ENCODE results near the gene UQCR10. TPM values are rescaled to one million over a fixed set of nuclear protein-coding genes. Genes with fewer than 3 reads are reported as not detected.
A peak's percentile ranks its signal among the peaks of the same experiment; 100 is the strongest.

UQCR10 gene
- polyA plus RNA-seq, 2 of the 4 experiments (the other 2 are of a cell fraction), result 115 to 171 TPM

GRCh38 chr22:29799217-29799680 lies 32.1 kb downstream of the UQCR10 start:
- POLR2A ChIA-PET, result interaction anchor here (0.5 kb wide), 1 partner anchor 267 kb away, joined by 10 read pairs; no protein-coding TSS in a partner anchor
- Histone ChIP-seq H3K4me2 (peak overlapping the region; percentile 66), H3K27ac (peak overlapping the region; percentile 97), H3K4me1 (peaks cover 22% of the 10 kb centered on the region), H3K4me3 (no peak overlapping the region), H3K9me3 (no peaks in the 10 kb centered on the region)
- TF ChIP-seq CEBPB (IDR thresholded peaks at IDR 0.05) (peak; percentile 78 to 95), RAD21 (conservative IDR thresholded peaks at IDR 0.05 in 1 of 2, IDR thresholded peaks at IDR 0.05 in 1 of 2) (no peak), NPAS2 (CRISPR knock-in tag; IDR thresholded peaks at IDR 0.05; ENCODE audit: borderline replicate concordance) (no peak), EHF (CRISPR knock-in tag; IDR thresholded peaks at IDR 0.05) (no peak), HOXB5 (CRISPR knock-in tag; IDR thresholded peaks at IDR 0.05) (peak; percentile 69; the same call in 1 of the 2 replicates), ZFP36 (IDR thresholded peaks at IDR 0.05; ENCODE audit: borderline replicate concordance, partially characterized antibody) (no peak), CTCF (IDR thresholded peaks at IDR 0.05) (no peak), NFE2L2 (conservative IDR thresholded peaks at IDR 0.05; ENCODE audit: low read length) (peak; percentile 80), MAFK (IDR thresholded peaks at IDR 0.05; ENCODE audit: partially characterized antibody) (peak; percentile 96), GATA3 (IDR thresholded peaks at IDR 0.05; ENCODE audit: borderline replicate concordance) (peak; percentile 72), FOSL2 (IDR thresholded peaks at IDR 0.05) (no peak), FOSL2 (CRISPR knock-in tag; IDR thresholded peaks at IDR 0.05) (peak; percentile 68), MAX (IDR thresholded peaks at IDR 0.05) (no peak), JUN (IDR thresholded peaks at IDR 0.05) (0 out of 5 replicates have a peak, but pooled peaks of 1 of the 2 experiments have one; percentile 40)
- TF ChIP-seq, protein P1, sequence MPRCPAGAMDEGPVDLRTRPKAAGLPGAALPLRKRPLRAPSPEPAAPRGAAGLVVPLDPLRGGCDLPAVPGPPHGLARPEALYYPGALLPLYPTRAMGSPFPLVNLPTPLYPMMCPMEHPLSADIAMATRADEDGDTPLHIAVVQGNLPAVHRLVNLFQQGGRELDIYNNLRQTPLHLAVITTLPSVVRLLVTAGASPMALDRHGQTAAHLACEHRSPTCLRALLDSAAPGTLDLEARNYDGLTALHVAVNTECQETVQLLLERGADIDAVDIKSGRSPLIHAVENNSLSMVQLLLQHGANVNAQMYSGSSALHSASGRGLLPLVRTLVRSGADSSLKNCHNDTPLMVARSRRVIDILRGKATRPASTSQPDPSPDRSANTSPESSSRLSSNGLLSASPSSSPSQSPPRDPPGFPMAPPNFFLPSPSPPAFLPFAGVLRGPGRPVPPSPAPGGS (IDR thresholded peaks at IDR 0.05), result 0 out of 3 replicates have a peak, but pooled peaks have one; percentile 18
- TF ChIP-seq, protein P2, sequence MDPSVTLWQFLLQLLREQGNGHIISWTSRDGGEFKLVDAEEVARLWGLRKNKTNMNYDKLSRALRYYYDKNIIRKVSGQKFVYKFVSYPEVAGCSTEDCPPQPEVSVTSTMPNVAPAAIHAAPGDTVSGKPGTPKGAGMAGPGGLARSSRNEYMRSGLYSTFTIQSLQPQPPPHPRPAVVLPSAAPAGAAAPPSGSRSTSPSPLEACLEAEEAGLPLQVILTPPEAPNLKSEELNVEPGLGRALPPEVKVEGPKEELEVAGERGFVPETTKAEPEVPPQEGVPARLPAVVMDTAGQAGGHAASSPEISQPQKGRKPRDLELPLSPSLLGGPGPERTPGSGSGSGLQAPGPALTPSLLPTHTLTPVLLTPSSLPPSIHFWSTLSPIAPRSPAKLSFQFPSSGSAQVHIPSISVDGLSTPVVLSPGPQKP (IDR thresholded peaks at IDR 0.05; ENCODE audit: low read depth, low read length), result no peak
- TF ChIP-seq, protein P3, sequence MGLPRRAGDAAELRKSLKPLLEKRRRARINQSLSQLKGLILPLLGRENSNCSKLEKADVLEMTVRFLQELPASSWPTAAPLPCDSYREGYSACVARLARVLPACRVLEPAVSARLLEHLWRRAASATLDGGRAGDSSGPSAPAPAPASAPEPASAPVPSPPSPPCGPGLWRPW (IDR thresholded peaks at IDR 0.05), result no peak
- FAIRE-seq (no peak), DNase-seq (ENCODE audit: low read depth in 1 of 2, low spot score in 1 of 2) (peak; percentile 78 to 87), ATAC-seq (peak; percentile 94 to 97)
- CTCF ChIA-PET, result interaction anchor here (1.0 to 2.8 kb wide), 2 partner anchors 15 to 205 kb away, joined by 3 to 7 read pairs; no protein-coding TSS in a partner anchor
- 40% methylated on average over 5 of the region's 8 CpGs for WGBS (ENCODE audit: missing lambda C conversion rate)

DNA sequence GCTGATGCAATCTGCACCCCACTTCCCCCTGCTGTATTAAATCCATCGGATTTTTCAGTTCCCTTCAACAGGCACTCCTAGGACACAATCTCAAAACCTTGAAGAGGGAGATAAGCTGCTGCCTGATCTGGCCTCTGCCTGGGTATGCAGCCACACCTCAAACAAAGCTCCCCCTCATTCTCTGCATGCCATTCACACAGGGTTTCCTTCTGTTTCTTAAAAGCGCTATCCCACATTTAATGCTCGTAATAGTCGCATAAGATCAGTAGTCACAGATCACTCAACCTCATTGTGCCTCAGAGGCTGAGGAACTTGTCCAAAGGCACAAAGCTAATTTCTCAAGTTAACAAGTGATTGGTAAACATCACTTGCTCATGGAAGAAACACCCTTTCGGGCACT lies 34.0 kb downstream of the UQCR10 start:
- DNase-seq (ENCODE audit: low read depth in 1 of 2, low spot score in 1 of 2), result no peak
- Histone ChIP-seq H3K27ac (peak overlapping the region in 1 of 2 experiments; percentile 97; a peak in 3 of 6 replicates), H3K4me1 (peaks cover 22% of the 10 kb centered on the region), H3K4me2 (no peak overlapping the region), H3K4me3 (no peak overlapping the region), H3K9me3 (no peaks in the 10 kb centered on the region)
- ChIA-PET CTCF (interaction anchor here (0.6 to 2.8 kb wide), 3 partner anchors 13 to 18 kb away, joined by 3 to 7 read pairs (median 3); no protein-coding TSS in a partner anchor), POLR2A (no interaction called here)
- TF ChIP-seq RAD21 (conservative IDR thresholded peaks at IDR 0.05 in 1 of 2, IDR thresholded peaks at IDR 0.05 in 1 of 2) (no peak), CEBPB (IDR thresholded peaks at IDR 0.05) (no peak), CBX2 (IDR thresholded peaks at IDR 0.05; ENCODE audit: borderline replicate concordance, low read depth) (no peak), FOSL2 (IDR thresholded peaks at IDR 0.05) (no peak), FOSL2 (CRISPR knock-in tag; IDR thresholded peaks at IDR 0.05) (no peak), HOXA7 (CRISPR knock-in tag; IDR thresholded peaks at IDR 0.05) (no peak), MAFK (IDR thresholded peaks at IDR 0.05; ENCODE audit: partially characterized antibody) (no peak), RARB (CRISPR knock-in tag; IDR thresholded peaks at IDR 0.05) (no peak), ZSCAN20 (CRISPR knock-in tag; IDR thresholded peaks at IDR 0.05) (no peak), RNF2 (IDR thresholded peaks at IDR 0.05; ENCODE audit: borderline replicate concordance, low read depth) (no peak), POLR2A (IDR thresholded peaks at IDR 0.05; ENCODE audit: low read length) (no peak), TFCP2L1 (CRISPR knock-in tag; IDR thresholded peaks at IDR 0.05) (no peak), JUNB (IDR thresholded peaks at IDR 0.05) (no peak)
- no peak for ATAC-seq
- no peak for FAIRE-seq
- 91% methylated on average over 5 of the region's 5 CpGs for WGBS (ENCODE audit: missing lambda C conversion rate)
